DMS153 treated with DMSO at 0.1 percent for 48 hours (cell line): ENCODE data around the gene PNKD.

Experiments
- DNase-seq: peaks from one replicate; lab custom pipeline; 2025; ENCODE audit not compliant: unreplicated experiment; lab: John Stamatoyannopoulos, UW

Gene PNKD

DNA sequence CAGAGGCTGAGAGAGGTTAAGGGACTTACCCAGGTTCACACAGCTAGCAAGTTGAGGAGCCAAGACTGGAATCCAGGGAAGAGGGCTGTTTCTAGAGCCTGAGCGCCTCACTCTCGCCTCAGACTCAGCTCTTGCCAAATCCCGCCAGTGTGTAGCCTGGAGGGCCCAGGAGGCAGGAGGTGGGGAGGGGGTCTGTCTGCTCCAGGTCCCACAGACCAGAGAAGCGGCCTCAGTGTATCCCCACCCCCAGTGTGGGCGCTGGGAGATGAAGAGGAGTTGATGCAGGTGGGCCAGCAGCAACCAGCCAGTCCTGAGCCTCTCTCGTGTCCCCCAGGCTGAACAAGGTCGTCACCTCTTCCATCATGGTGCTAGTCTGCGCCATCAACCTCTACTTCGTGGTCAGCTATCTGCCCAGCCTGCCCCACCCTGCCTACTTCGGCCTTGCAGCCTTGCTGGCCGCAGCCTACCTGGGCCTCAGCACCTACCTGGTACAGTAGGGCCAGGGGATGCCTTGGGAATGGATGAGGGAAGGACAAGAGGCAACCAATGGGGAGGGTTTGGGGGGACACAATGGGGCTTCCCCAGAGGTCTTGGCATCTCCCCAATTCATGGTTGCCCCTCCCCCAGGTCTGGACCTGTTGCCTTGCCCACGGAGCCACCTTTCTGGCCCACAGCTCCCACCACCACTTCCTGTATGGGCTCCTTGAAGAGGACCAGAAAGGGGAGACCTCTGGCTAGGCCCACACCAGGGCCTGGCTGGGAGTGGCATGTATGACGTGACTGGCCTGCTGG, 124.2 kb downstream of the PNKD start:
- no peak for DNase-seq

DNA sequence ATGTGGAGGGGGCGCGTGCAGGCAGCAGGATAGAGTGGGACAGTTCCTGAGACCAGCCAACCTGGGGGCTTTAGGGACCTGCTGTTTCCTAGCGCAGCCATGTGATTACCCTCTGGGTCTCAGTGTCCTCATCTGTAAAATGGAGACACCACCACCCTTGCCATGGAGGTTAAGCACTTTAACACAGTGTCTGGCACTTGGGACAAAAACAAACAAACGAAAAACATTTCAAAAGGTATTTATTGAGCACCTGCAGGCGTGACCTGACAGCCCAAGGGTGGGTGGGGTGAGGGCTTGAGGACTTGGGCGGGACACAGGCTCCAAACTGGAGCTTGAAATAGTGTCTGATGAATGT, 124.7 kb downstream of the PNKD start:
- DNase-seq: no peak

DNA sequence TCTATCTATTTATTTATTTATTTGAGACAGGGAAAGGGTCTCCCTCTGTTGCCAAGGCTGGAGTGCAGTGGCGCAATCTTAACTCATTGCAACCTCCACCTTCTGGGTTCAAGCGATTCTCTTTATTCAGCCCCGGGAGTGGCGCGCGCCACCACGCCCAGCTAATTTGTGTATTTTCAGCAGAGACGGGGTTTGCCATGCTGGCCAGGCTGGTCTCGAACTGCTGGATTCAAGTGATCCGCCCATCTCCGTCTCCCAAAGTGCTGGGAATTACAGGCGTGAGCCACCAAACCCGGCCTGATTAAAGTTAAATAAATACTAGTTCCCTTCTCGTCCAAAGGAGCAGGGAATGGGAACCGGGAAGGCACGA, 125.1 kb downstream of the PNKD start:
- DNase-seq: no peak

DNA sequence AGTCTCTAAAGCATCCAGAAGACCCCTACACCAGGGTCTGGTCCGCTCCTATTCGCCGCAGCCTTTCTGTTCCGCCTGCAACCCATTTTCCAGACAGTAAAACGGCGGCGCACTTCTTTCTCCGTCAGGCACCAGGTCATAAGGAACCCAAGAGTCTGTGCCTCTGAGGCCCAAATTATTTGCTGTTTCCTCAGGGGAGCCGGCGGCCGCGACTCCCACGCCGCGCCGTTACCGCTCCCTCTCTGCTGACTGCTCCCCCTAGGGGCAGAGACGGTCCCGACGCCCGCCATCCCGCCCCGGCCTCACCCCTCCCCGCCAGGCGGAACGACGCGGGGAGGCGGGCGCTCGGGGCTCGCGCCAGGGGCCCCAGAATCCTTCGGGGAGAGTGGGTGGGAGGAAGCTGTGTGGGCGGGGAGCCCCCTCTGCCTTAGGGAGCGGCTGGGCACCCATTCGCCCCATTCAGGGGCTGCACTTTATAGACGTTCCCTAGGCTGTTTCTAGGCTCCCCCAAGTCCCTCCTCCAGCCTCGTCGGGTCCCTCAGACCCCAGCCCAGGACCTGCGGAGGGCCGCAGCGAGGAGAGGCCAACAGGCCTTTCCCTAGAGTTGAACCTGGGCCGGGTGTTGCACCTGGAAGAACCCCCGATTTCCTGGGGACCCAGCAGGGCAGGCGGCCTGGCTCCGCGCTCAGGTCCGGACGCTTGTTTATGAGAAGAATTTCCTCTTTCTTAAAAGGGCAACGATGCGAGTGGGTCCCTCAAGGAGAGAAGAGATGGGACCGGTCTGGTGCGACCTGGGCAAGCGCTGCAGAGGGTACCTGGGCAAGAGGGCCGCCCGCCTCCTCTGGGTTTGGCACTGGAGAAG, 125.7 kb downstream of the PNKD start:
- peak; percentile 86 for DNase-seq
